Parathyroid adenoma (tissue), 2 donors: Measurements from ENCODE around the gene PLCB1.

Experiments used
- H2AFZ ChIP-seq: fragments of 300-600 bp; sonication (generic); one replicate; pipeline ENCODE4 v1.7.0; 2017; ENCODE audit warnings: antibody characterized with exemption, mild to moderate bottlenecking
- H3K27ac ChIP-seq: fragments of 300-600 bp; sonication (generic); one replicate; pipeline ENCODE4 v1.7.0; 2017
- H3K27me3 ChIP-seq: fragments of 300-600 bp; sonication (generic); one replicate; pipeline ENCODE4 v1.7.0; 2017; ENCODE audit warnings: low read length; ENCODE audit not compliant: control insufficient read depth, insufficient read depth
- H3K36me3 ChIP-seq: fragments of 300-600 bp; sonication (generic); one replicate; pipeline ENCODE4 v1.7.0; 2017; ENCODE audit warnings: low read length; ENCODE audit not compliant: control insufficient read depth, insufficient read depth
- H3K4me1 ChIP-seq: fragments of 300-600 bp; sonication (generic); one replicate; pipeline ENCODE4 v1.7.0; 2017; ENCODE audit warnings: control low read depth
- H3K4me2 ChIP-seq: fragments of 300-600 bp; sonication (generic); one replicate; pipeline ENCODE4 v1.7.0; 2017; ENCODE audit warnings: low read length
- H3K4me3 ChIP-seq: fragments of 300-600 bp; sonication (generic); one replicate; pipeline ENCODE4 v1.7.0; 2017; ENCODE audit warnings: low read depth, low read length
- H3K79me2 ChIP-seq: fragments of 300-600 bp; sonication (generic); one replicate; pipeline ENCODE4 v1.7.0; 2017; ENCODE audit warnings: control low read depth
- H3K9ac ChIP-seq: fragments of 300-600 bp; sonication (generic); one replicate; pipeline ENCODE4 v1.7.0; 2017; ENCODE audit warnings: mild to moderate bottlenecking
- H3K9me3 ChIP-seq: fragments of 300-600 bp; sonication (generic); one replicate; pipeline ENCODE4 v1.7.0; 2017; ENCODE audit warnings: low read length; ENCODE audit not compliant: control insufficient read depth
- TF ChIP-seq, protein P1 (sequence below): fragments of 300-600 bp; sonication (generic); IDR thresholded peaks from one replicate; pipeline ENCODE4 v1.7.0; 2017; ENCODE audit warnings: antibody characterized with exemption, mild to moderate bottlenecking
- donor health status: primary hyperparathyroidism.

The PLCB1 gene

DNA sequence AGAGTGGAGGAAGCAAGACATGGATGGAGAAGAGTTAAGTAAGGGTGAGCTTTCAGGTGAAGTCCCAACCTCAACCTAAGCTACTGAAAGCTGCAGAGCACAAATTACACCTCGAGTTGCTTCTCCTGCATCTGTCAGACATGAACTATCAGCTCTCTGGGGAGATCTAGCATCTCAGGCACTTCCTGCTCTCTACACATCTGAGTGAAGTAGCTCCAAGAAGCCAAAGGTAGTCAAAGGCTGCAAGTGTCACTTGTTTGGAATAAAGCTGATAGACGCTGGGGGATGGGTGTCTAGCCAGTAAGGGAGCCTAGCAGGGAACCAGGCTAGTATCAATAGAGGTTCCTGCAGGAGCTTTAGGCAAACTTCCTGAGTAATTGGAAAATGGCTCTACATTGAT, 228.0 kb downstream of the PLCB1 start:
- Histone ChIP-seq H3K36me3 (no peaks in the 10 kb centered on the region), H3K4me1 (peaks cover 18% of the 10 kb centered on the region), H3K4me2 (no peak overlapping the region), H3K4me3 (no peak overlapping the region), H3K27ac (no peak overlapping the region), H2AFZ (no peak overlapping the region), H3K9me3 (no peaks in the 10 kb centered on the region), H3K79me2 (peaks cover 5% of the 10 kb centered on the region), H3K27me3 (no peaks in the 10 kb centered on the region), H3K9ac (no peak overlapping the region)
- TF ChIP-seq, protein P1, sequence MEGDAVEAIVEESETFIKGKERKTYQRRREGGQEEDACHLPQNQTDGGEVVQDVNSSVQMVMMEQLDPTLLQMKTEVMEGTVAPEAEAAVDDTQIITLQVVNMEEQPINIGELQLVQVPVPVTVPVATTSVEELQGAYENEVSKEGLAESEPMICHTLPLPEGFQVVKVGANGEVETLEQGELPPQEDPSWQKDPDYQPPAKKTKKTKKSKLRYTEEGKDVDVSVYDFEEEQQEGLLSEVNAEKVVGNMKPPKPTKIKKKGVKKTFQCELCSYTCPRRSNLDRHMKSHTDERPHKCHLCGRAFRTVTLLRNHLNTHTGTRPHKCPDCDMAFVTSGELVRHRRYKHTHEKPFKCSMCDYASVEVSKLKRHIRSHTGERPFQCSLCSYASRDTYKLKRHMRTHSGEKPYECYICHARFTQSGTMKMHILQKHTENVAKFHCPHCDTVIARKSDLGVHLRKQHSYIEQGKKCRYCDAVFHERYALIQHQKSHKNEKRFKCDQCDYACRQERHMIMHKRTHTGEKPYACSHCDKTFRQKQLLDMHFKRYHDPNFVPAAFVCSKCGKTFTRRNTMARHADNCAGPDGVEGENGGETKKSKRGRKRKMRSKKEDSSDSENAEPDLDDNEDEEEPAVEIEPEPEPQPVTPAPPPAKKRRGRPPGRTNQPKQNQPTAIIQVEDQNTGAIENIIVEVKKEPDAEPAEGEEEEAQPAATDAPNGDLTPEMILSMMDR: no peak

DNA sequence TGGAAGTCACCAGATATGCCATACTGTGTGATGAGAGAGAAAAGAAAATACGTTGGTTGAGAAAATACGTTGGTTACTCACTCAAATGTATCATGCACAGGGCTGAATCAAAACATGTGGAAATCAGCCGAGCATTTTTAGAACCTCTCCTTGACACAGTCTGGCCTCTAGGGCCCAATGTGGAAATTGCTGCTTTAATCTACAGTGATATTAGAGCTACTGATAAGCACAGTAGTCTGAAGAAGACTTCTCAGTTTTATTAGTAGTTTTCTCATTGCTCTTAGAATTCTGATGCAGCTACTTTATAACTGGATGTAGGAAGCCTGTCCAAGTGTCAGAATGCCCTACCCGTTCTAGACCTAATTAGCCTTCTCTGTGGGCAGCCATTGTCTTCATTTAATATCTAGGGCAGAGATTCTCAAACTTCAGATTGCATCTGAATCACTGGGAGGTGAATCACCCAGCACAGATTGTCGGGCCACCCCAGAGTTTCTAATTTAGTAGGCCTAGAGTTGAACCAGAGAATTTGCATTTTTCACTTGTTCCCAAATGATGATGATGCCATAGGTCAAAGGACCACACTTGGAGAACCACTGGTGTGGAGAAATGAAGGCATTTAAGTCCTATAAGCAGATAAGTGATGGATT, 229.1 kb downstream of the PLCB1 start:
- TF ChIP-seq, protein P1: peak; percentile 58
- Histone ChIP-seq H3K4me1 (peaks cover 18% of the 10 kb centered on the region), H3K4me2 (no peak overlapping the region), H3K4me3 (no peak overlapping the region), H3K9ac (no peak overlapping the region), H3K79me2 (peaks cover 9% of the 10 kb centered on the region), H3K36me3 (no peaks in the 10 kb centered on the region), H2AFZ (peak overlapping the region; percentile 26), H3K27ac (no peak overlapping the region), H3K27me3 (no peaks in the 10 kb centered on the region), H3K9me3 (no peaks in the 10 kb centered on the region)

DNA sequence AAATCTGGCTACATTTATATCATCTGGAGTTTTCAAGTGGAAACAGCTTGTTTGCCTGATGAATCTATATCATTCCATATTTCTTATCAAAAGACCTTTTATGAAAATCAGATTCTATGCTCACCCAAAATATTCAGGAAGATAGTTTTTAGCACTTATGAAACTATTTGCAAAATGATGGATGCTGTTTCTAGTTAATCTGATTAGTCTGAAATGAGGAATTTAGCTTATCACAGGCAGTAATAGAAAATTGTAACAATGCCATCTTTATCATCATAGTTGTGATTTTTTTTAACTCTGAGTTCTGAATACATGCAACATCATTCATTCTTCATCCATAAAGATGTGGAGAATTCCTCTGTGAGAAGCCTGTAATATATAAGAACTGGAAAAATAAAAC, 229.7 kb downstream of the PLCB1 start:
- Histone ChIP-seq H3K4me1 (peaks cover 18% of the 10 kb centered on the region), H3K27me3 (no peaks in the 10 kb centered on the region), H3K27ac (no peak overlapping the region), H3K36me3 (no peaks in the 10 kb centered on the region), H3K9me3 (no peaks in the 10 kb centered on the region), H2AFZ (no peak overlapping the region), H3K9ac (no peak overlapping the region), H3K79me2 (peaks cover 9% of the 10 kb centered on the region), H3K4me3 (no peak overlapping the region), H3K4me2 (no peak overlapping the region)
- TF ChIP-seq, protein P1: no peak

DNA sequence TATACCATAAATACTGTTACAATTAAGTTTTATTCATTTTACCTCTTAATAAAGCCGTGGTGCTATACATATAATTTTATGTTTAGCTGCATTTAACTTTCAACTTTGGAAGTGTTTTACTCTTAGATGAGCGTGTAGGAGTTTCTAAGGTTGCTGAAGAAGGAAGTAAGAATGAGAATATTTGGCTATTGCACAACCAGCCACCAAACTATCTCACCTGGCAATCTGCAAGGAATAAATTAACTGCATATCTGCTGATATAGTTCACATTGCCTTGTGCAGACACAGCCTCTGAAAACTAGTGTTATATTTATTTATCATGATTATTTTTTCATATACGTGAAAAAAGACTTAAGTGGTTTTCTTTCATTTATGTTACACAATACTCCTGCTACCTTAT, 230.4 kb downstream of the PLCB1 start:
- no peaks in the 10 kb centered on the region for H3K27me3 ChIP-seq
- H3K4me1 ChIP-seq: peaks cover 18% of the 10 kb centered on the region
- no peaks in the 10 kb centered on the region for H3K9me3 ChIP-seq
- H3K4me2 ChIP-seq: peak overlapping the region; percentile 31
- no peak overlapping the region for H3K4me3 ChIP-seq
- no peak overlapping the region for H2AFZ ChIP-seq
- TF ChIP-seq, protein P1: no peak
- H3K9ac ChIP-seq: no peak overlapping the region
- H3K79me2 ChIP-seq: peaks cover 12% of the 10 kb centered on the region
- no peak overlapping the region for H3K27ac ChIP-seq
- H3K36me3 ChIP-seq: no peaks in the 10 kb centered on the region
